A204.1 (cell line): ENCODE measurements around the gene LARP1.

Source experiments
- FAIRE-seq: peaks from 2 replicates; lab custom pipeline; 2012; peaks lifted over from hg19 to GRCh38; lab: Jason Lieb, UNC

LARP1 gene

GRCh38 chr5:154858972-154859871, 104.0 kb downstream of the LARP1 start:
- no peak for FAIRE-seq

- FAIRE-seq, result no peak
Measured at GRCh38 chr5:154860123-154860522, 104.9 kb downstream of the LARP1 start.

DNA sequence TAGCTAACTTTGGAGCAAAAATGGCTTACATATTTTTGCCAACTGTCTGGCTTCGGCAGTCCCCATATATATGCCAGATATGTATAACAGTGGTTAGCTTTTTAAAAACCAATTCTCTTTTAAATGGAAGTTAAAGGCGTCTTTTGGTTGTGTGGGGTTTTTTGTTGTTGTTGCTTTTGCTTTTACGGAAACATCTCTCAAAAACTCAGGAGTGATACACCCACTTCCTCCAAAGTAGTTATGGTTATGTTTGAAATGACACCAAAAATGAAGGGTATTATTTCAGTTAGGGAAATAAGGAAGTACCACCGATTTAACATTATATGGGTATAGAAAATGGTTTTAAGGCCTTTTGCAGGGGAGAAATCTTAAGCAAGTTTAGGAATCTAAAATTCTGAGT, 105.6 kb downstream of the LARP1 start:
- no peak for FAIRE-seq

DNA sequence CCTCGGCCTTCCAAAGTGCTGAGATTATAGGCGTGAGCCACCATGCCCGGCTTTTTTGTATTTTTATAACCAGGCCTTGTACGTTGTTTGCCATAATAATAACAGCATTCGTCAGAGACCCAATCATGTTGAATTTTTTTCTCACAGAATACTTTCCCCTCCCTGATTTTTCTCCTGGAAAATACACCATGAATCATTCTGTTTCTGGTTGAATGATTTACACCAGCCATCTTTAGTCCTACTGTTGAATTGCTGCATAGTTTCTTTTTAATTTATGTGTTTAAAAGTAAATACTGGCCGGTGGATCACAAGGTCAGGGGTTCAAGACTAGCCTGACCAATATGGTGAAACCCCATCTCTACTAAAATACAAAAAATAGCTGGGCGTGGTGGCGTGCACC, 106.8 kb downstream of the LARP1 start:
- no peak for FAIRE-seq

- no peak for FAIRE-seq
Measured at GRCh38 chr5:154862766-154863165, 107.6 kb downstream of the LARP1 start.

DNA sequence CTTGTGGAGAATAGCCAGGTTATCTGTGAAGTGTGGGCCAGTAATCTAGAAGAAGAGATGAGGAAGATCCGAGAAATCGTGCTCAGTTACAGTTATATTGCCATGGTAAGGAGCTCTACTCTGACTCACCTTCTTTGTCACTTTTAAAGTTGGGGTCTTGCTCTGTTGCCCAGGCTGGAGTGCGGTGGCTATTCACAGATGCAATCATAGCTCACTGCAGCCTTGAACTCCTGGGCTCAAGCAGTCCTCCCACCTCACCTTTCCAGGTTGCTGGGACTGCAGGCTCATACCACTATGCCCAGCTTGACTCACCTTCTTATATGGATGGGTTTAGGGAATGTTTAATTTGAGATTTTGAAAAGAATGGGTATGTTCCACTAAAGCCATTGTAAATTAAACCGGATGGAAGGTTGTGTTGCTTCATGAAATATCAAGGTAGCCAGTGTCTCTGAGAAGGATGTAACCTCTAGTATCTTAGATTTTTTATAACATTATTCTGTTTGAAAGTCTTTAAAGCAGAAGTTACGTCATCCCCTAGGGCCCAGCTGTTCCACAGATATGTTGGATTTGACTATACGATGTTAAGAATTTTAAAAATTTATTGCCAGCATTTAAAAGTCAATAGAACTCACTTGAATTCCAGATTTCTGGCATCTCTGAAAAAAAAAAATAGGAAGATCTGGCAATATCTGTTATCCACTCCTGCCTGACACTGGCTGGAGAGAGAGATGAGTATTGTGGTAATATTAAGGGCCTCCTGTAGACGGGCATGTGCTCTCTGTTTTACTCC, 108.3 kb downstream of the LARP1 start:
- no peak for FAIRE-seq

GRCh38 chr5:154865466-154866184, 110.4 kb downstream of the LARP1 start:
- FAIRE-seq, result no peak

- FAIRE-seq, result no peak
Measured at GRCh38 chr5:154866841-154867240, 111.7 kb downstream of the LARP1 start.
